Renal cortical epithelial cell (primary cell): ENCODE measurements around the gene AFAP1. TPM values are rescaled to one million over a fixed set of nuclear protein-coding genes. Genes with fewer than 3 reads are reported as not detected.

ENCODE experiments used
- DNase-seq: peaks from one replicate; pipeline ENCODE4 v3.0.0-alpha.2; 2011; ENCODE audit warnings: low read depth
- total RNA-seq: library from RNA; depleted of rRNA; stranded (reverse); fragments of >200 nt; gene quantifications from 2 replicates; pipeline ENCODE4 v1.2.3, GENCODE V29; 2014

Gene AFAP1
- total RNA-seq, 1 donor from 2014 or later, result 27.2 TPM

DNA sequence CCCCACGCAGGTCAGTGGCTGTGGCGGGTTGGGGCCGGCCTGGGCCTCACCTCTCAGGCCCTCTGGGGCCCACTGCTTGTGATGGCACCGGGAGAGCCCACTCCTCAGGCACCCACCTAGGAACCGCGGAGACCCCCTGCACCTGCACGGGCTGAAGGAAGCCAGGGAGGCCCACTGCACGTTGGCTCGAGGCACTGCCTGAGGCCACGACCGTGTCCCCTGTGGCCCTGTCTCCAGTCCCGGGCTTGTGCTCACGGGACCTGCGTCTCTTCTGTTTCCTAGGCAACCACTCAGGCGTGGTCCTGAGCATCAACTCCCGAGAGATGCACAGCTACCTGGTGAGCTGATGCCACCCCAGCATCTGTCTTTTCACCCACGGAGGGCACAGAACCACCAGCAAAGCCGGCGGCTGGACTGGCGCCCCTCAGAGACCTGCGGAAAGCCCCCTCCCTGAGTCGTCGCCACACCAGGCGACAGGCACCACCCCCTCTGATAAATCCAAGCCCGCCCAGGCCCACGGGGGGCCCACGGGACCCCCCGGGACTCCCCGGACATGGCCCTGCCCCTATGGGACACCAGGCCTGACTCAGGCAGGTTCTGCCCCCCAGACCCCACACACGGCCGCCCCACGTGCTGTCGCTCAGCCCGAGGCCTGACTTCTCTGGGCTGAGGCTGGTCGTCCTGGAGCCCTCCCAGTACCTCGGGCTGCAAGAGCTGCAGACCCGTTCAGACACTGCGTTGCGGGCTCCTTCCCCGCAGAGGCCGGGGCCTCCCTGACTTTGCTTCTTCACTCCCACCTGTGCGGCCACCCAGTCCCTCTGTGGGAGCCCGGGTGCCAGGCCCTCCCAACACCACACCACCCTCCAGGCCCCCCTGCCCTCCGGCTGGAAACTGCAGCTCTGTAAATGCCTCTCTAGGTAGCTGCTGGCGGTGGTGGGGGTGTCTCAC lies 199.5 kb downstream of the AFAP1 start:
- no peak for DNase-seq

DNA sequence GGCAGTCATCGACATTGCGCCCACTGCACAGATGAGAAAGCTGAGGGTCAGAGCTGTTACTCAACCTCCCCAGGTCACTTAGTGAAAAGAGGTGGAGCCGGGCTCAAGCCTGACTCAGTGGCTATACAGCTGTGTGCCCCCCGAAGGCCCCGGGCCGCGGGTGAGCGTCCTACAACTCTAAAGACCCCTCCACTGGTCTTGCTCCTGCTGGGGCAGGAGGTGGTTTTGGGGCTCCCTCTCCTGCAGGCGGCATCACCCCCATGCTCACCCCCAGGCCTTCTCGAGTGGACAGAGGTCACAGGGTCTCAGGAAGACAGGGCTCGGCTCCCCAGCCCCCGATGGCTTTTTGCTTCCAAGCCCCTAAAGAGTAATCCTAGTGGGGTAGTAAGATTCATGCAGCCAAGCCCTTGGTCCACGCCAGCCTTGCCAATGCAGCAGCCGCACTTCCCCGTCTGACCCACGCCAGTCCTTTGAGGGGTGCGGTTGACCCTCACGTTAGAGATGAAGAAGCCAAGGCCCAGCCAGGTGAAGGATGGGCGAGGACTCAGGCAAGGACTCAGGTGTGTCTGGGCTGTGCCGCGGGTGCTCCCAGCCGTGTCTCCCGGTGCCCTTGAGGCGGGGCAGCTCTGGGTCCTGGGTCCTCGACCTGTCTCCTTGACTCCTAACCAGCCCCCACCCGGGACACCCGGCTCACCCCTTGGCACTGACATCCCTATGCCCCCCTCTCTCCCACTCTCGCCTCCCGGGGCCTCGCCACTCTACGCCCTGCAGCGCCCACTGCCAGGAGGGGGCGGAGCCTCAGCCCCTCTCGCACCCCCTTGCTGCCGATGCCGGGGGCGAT lies 200.4 kb downstream of the AFAP1 start:
- no peak for DNase-seq

GRCh38 chr4:7738458-7739076 lies 201.1 kb downstream of the AFAP1 start:
- DNase-seq, result no peak

- DNase-seq, result no peak
Measured at GRCh38 chr4:7737752-7738457, 201.8 kb downstream of the AFAP1 start.

DNA sequence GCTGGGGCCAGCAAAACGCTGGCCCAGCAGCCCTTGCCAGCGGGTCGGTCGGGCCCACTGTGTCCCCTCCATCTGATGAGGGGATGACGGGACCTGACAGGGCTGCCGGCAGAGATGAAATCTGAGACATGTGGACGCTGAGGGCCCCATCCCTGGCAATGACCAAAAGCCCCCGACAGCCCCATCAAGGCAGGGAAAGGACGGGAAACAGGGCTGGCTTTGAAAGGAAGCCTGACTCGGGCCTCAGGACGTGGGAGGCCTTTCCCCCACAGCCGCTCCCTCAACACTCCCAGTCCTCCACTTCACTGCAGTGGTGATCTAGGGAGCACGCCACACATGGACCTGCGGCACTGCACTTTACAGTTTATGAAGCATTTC lies 202.4 kb downstream of the AFAP1 start:
- DNase-seq, result no peak

- no peak for DNase-seq
Measured at GRCh38 chr4:7736436-7737267, 203.0 kb downstream of the AFAP1 start.

GRCh38 chr4:7735961-7736360 lies 203.7 kb downstream of the AFAP1 start:
- DNase-seq, result no peak

GRCh38 chr4:7735395-7735794 lies 204.3 kb downstream of the AFAP1 start:
- no peak for DNase-seq

DNA sequence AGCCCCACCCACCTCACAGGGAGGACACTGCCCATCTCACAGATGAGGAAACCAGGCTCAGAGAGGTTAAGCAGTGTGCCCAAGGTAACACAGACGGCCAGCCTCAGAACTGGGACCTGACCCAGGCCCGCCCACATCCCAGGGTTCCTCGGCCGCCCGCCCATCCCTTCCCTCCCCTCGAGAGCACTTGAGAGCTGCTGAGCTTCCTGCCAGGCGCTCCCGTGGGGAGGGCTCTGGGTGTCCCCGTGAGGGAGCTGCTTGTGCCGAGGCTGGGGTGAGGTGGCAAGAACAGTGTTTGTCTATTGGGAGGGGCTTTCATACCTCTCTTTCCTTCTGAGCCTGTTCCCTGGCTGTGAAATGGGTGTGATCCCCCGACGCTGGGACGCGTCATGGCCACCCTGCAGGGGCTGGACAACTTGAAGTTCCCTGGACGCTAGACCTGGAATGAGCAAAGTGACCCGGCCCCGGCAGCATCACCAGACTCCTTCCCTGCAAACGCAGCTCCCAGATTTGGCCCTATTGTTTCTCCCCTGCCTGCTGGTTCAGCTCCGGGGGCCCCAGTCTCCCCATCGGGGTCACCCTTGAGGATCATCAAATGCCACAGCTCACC lies 204.9 kb downstream of the AFAP1 start:
- no peak for DNase-seq

- no peak for DNase-seq
Measured at GRCh38 chr4:7733801-7734650, 205.6 kb downstream of the AFAP1 start.

- no peak for DNase-seq
Measured at GRCh38 chr4:7733201-7733600, 206.5 kb downstream of the AFAP1 start.

DNA sequence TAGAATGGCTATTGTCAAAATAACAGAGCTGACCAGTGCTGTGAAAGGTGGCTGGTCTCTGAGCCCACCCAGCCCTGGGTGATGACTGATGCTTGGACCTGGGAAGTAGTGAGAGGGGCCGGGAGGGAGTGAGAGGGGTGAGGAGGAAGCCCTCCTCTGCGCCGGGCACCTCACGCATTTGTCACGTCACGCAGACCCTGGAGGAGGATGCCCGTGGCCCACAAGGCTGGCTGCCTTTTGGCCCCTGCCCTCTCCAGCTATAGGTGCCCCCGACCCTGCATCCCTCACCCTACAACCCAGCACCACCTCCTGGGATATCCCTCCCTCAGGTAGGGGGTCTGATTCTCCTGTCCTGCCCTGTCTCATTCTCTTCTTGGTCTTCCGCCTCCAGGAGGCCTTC lies 207.4 kb downstream of the AFAP1 start:
- no peak for DNase-seq

- DNase-seq, result no peak
Measured at GRCh38 chr4:7731437-7731836, 208.2 kb downstream of the AFAP1 start.

DNA sequence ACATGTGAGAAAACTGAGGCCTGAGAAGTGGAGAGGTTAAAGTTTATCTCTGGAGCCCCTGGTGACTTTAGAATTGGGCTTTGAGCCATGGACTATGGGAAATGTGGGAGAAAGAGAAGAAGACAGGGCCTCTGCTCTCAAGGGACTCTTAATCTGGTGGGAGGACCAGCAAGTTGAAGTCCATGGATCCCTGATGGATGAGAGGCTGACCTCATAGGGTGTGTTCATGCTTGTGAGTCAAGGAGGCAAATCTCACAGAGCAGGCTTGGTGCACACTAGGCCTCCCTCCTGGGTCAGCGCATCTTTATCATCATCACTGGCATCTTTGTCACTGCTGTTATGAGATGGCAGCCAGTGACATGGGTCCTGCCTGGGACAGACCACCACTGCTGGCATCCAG lies 211.9 kb downstream of the AFAP1 start:
- DNase-seq, result no peak

- no peak for DNase-seq
Measured at GRCh38 chr4:7726665-7727413, 212.8 kb downstream of the AFAP1 start.

GRCh38 chr4:7725951-7726350 lies 213.7 kb downstream of the AFAP1 start:
- DNase-seq, result no peak

DNA sequence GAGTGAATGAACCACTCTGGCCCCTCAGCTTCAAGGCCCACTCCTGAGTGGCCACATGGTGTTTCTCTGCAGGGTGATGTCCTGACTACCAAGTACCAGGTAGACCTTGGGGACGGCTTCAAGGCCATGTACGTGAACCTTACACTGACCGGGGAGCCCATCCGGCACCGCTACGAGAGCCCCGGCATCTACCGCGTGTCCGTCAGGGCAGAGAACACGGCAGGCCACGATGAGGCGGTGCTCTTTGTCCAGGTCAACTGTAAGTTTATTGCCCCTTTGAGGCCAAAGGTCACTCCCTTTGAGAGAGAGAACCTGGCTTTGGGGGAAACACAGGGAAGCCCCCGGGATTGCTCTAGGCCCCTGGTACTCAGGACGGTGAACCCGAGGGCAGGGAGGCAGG lies 216.0 kb downstream of the AFAP1 start:
- no peak for DNase-seq

- DNase-seq, result no peak
Measured at GRCh38 chr4:7722766-7723387, 216.8 kb downstream of the AFAP1 start.
